Duodenal mucosa (tissue), 2 donors: ENCODE results near the gene ZEB1.

Experiments
- H3K27ac ChIP-seq: one replicate; pipeline ENCODE4 v1.7.0; 2013; ENCODE audit warnings: low read depth, low read length
- H3K27me3 ChIP-seq, 2 donors: one replicate each; pipeline ENCODE4 v1.7.0; 2013; ENCODE audit warnings: low read length in 2 of 2, control low read depth in 1 of 2; ENCODE audit not compliant: insufficient read depth in 2 of 2, control insufficient read depth in 1 of 2
- H3K36me3 ChIP-seq, 2 donors: one replicate each; pipeline ENCODE4 v1.7.0; 2013; ENCODE audit warnings: low read length in 2 of 2, control low read depth in 1 of 2; ENCODE audit not compliant: insufficient read depth in 2 of 2, control insufficient read depth in 1 of 2
- H3K4me1 ChIP-seq, 2 donors: one replicate each; pipeline ENCODE4 v1.7.0; 2013; ENCODE audit warnings: low read length in 2 of 2, control low read depth in 1 of 2; ENCODE audit not compliant: insufficient read depth in 2 of 2, control insufficient read depth in 1 of 2
- H3K4me3 ChIP-seq, 2 donors: one replicate each; pipeline ENCODE4 v1.7.0; 2013; ENCODE audit warnings: low read length in 2 of 2, low read depth in 1 of 2
- H3K9ac ChIP-seq, 2 donors: one replicate each; pipeline ENCODE4 v1.7.0; 2013; ENCODE audit warnings: low read length in 2 of 2, low read depth in 1 of 2
- H3K9me3 ChIP-seq, 2 donors: one replicate each; pipeline ENCODE4 v1.7.0; 2013; ENCODE audit warnings: low read length in 2 of 2, control low read depth in 1 of 2; ENCODE audit not compliant: control insufficient read depth in 1 of 2

The ZEB1 gene

DNA sequence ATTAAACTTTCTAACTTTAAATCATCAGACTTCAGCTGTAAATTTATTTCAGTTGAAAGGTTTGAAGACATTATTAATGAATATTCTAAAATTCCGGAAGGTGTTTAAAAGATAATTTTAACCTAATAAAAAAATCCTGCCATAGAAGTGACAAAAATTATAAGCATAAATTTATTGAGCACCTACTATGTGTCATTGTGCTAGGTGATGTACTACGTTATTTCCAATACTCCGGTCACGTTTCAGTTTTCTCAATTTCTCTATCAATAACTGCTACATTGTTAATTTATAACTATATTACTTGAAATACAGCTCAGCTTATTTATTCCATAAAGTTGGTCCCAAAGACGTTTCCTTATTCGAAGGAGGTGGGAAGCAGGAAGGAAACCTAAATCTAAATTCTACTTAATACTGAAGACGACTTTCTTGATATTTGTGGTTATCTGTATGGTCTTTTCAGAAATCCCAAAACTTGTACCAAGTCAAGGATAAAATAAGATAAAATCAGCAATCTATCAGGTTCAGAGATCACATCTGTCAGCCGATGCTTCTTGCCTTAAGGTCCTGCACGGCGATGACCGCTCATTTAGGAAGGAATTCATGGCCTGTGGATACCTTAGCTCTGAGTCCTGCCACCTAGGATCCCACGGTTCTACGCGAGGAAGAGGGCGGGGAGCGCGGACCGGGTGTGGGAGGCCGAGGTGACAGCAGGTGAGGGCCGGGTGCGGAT lies 1.2 kb upstream of the ZEB1 start:
- H3K9ac ChIP-seq, result peak overlapping the region; percentile 70 to 80

DNA sequence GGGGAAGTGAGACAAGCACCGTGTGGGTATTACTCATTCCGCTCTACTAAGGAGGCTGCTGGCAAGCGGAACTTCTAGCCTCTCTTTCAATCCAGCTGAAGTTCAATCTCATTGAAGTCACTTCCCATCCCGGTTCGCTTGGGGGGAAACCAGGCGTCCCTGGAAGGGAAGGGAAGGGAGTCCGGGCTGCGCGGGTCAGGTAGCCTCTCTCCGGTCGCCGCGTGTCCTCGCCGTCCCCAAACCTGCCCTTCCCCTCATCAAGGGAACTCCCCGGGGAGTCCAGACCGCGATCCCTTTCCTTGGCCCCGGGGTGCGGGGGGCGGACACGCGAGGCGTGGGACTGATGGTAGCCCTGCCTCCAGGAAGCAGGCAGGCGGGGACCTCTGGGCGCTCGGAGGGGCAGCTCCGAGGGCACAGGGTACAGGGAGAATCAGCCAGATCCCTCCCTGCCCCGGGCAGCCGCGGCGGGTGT lies 598 bp upstream of the ZEB1 start:
- Histone ChIP-seq H3K9ac (peak overlapping the region; percentile 70 to 80), H3K9me3 (no peaks in the 10 kb centered on the region), H3K36me3 (no peaks in the 10 kb centered on the region), H3K4me3 (peak overlapping the region; percentile 90 to 91), H3K27me3 (peaks cover 10 to 12% of the 10 kb centered on the region in 2 donors), H3K4me1 (peaks cover 0 to 6% of the 10 kb centered on the region in 2 donors), H3K27ac (peak overlapping the region; percentile 88)

More for the DNA sequence above, 1.2 kb upstream of the ZEB1 start:
- H3K9me3 ChIP-seq, result no peaks in the 10 kb centered on the region
- H3K4me1 ChIP-seq, result peaks cover 0 to 6% of the 10 kb centered on the region in 2 donors
- no peaks in the 10 kb centered on the region for H3K36me3 ChIP-seq
- peaks cover 10 to 12% of the 10 kb centered on the region in 2 donors for H3K27me3 ChIP-seq
- H3K4me3 ChIP-seq, result peak overlapping the region; percentile 90 to 91
- H3K27ac ChIP-seq, result peak overlapping the region; percentile 39

DNA sequence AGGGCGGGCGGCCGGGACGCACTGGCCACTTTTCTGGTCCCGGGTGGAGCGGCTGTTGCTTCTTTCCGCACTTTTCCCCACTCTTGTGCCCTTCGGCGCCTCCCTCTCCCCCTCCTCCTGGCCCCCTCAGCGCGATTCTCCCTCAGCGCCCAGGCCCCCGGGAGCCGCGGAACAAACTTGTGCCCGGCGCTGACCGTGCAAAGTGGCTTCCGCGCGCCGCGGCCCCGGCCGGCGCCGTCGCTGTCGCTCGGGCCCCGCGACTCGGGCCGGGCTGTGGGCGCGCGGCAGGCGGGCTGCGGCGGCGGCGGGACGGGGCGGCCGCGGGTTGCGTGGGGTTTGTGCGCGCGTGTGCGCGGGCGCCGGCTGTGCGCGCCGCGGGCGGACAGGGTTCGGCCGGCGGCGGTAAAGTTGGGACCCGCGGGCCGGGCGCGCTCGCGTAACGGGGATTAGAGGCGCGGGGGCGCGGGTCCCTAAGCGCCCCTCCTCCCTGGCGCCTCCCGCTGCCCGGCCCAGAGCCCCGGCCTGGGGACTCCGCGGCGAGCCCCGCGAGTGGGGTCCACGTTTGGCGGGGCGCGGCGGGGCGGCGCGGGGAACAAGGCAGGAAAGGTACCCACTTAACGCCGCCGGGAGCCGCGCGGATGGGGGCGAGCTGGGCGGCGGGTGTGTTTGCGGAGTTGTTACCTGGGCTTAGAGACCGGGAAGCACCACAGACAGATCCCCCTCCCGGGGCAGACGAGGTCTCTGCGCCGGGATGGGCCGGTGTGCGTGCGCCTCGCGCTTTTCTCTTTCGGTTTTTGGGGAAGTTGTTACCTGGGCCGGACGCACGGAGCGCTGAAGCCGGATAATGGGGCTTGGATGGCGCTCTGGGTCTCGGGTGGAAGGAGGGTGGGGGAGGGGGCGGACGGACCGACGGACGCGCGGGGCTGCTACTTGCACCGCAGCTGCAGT lies 860 bp downstream of the ZEB1 start:
- H3K36me3 ChIP-seq, result no peaks in the 10 kb centered on the region
- H3K9me3 ChIP-seq, result no peaks in the 10 kb centered on the region
- peak overlapping the region; percentile 83 for H3K27ac ChIP-seq
- peaks cover 0 to 6% of the 10 kb centered on the region in 2 donors for H3K4me1 ChIP-seq
- peaks cover 10 to 12% of the 10 kb centered on the region in 2 donors for H3K27me3 ChIP-seq
- peak overlapping the region; percentile 90 to 91 for H3K4me3 ChIP-seq
- H3K9ac ChIP-seq, result peak overlapping the region; percentile 34 to 80

DNA sequence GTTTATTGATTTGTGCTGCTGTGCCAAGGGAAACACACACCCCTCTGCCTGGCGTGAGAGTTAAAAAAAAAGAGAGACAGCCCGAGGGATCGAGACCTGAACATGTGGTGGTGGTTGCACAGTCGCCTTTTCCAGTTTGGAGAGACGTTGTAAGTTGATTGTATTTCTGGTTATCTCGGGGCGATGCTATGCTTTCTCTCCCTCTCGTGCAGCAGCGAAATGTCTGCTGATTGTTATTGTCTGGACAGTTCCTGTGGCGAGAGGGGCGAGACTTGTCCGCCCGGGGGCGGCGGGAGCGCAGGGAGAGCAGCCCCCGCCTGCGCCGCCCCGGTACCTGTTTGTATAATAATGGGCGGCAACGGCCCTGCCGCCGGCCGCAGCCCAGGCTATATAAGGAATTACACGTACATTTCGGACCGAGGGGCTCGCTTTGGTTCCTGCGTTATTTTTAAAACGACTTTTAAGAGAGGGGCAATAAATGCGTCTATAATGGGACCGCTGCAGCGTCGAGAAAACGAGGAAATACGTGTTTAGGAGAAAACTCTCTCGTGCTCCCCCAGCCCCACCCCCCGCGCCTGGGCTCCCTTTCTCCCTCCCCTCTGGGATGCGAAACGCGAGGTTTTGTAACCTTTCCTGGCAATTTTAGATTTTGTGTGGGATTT lies 1.7 kb downstream of the ZEB1 start:
- Histone ChIP-seq H3K27me3 (peaks cover 10 to 12% of the 10 kb centered on the region in 2 donors), H3K4me3 (peak overlapping the region; percentile 60 to 71), H3K36me3 (no peaks in the 10 kb centered on the region), H3K4me1 (peaks cover 0 to 6% of the 10 kb centered on the region in 2 donors), H3K9me3 (no peaks in the 10 kb centered on the region), H3K9ac (peak overlapping the region; percentile 2 to 63), H3K27ac (peak overlapping the region; percentile 68)

DNA sequence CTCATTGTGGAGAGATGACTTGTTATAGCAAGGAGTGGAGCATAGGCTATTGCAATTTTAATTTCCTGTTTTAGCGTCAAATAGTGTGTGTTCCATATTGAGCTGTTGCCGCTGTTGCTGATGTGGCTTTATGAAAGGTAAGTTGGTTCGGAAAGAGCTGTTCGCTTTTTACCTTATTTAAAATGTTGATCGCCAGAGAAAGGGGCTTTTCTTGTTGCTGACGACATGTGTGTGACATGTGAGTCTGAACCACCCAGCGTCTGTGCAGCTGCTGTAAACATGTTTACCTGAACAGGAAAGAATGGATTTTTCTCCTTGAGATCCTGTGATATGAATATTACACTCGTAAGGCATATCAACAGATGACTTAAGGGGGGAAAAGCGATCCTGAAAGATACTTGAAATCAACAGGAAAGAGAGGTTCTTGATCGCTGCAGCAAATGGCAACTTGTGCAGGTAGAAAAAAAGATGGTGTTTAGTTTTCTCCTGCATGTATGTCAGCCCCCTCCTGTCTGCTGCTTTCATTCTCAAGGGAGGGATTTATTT lies 2.5 kb downstream of the ZEB1 start:
- peaks cover 0 to 6% of the 10 kb centered on the region in 2 donors for H3K4me1 ChIP-seq
- H3K27ac ChIP-seq, result no peak overlapping the region
- peak overlapping the region in 1 of 2 donors; percentile 63 for H3K9ac ChIP-seq
- peaks cover 10 to 12% of the 10 kb centered on the region in 2 donors for H3K27me3 ChIP-seq
- H3K9me3 ChIP-seq, result no peaks in the 10 kb centered on the region
- H3K4me3 ChIP-seq, result peak overlapping the region; percentile 60 to 71
- no peaks in the 10 kb centered on the region for H3K36me3 ChIP-seq

DNA sequence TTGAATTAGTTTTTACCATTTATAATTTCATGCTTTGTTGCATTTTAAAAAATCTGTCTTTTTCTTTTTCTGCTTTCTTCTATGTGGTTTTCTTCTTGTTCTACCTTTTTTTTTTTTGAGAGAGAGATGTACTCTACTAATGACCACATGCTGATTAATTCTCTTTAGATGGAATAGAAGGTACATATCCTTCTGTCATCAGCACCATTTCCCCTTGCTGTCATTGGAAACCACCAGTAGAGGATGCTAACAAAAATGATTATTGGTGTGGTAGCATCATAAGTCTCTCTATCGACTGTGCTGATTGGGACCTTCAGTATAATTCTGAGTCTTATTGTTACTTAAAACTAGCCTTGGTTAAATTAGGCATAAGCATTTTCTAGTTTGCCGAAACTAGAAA lies 3.6 kb downstream of the ZEB1 start:
- H3K4me1 ChIP-seq, result peaks cover 0 to 6% of the 10 kb centered on the region in 2 donors
- no peaks in the 10 kb centered on the region for H3K36me3 ChIP-seq
- H3K4me3 ChIP-seq, result no peak overlapping the region
- H3K9ac ChIP-seq, result no peak overlapping the region
- H3K27ac ChIP-seq, result no peak overlapping the region
- H3K9me3 ChIP-seq, result no peaks in the 10 kb centered on the region
- H3K27me3 ChIP-seq, result peaks cover 10 to 12% of the 10 kb centered on the region in 2 donors

DNA sequence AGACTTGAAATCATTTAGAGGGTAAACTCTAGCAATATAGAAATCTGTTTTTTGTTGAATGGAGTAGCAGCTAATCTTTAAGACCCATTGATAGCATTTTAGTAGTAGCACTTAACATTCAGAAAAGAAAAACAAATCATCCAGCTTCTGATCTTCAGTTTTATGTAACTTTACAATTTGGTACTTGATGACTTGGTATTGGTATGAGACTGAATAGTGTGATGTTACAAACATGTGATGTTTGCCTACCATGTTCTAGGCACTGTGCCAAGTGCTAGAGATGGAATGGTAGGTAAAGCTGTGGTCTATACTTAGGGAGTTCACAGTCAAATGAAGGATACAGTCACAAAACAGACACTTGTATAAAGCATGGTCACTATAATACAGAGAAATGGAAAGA lies 21.3 kb downstream of the ZEB1 start:
- Histone ChIP-seq H3K36me3 (no peaks in the 10 kb centered on the region), H3K27ac (no peak overlapping the region), H3K9ac (no peak overlapping the region), H3K4me3 (no peak overlapping the region), H3K27me3 (no peaks in the 10 kb centered on the region), H3K9me3 (no peaks in the 10 kb centered on the region), H3K4me1 (no peaks in the 10 kb centered on the region)

DNA sequence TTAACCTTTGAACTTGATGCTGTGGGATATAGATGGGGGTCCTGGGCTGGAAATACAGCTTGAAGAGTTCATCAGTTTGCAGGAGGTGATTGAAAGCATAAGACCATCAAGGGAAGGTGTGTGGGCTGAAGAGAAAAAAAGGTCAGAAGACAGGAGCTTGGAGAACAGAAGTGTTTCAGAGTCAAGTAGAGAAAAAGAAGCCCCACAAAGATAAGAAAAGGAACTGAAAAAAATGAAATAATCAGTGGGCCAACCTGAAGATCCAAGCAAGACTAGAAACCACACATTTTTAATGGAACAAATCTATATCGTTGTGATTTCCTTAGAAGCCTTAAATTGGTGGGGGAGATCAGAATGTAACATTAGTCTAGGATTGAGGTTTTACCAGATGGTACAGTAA lies 22.5 kb downstream of the ZEB1 start:
- no peak overlapping the region for H3K27ac ChIP-seq
- H3K9me3 ChIP-seq, result no peaks in the 10 kb centered on the region
- H3K9ac ChIP-seq, result no peak overlapping the region
- no peaks in the 10 kb centered on the region for H3K36me3 ChIP-seq
- H3K4me3 ChIP-seq, result no peak overlapping the region
- no peaks in the 10 kb centered on the region for H3K27me3 ChIP-seq
- no peaks in the 10 kb centered on the region for H3K4me1 ChIP-seq

DNA sequence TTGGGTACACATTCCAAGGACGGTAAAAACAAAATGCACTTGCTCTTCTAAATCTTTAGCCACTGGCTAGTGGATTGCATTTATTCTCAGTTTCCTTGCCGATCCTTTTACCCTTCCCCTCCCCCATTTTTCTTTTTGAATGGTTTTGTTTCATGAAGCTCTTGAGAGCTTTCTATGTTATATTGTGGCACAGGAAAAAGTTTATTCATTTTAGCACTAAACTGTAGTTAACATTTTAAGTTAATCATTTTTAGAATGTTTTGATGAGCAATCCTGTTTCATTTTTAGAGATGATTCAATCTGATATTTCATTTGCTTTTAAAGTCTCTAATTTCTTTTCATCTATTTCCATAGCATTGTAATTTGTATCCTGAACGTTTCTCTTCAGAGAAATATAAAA lies 24.0 kb downstream of the ZEB1 start:
- Histone ChIP-seq H3K9me3 (no peaks in the 10 kb centered on the region), H3K4me3 (no peak overlapping the region), H3K27ac (no peak overlapping the region), H3K36me3 (no peaks in the 10 kb centered on the region), H3K27me3 (no peaks in the 10 kb centered on the region), H3K9ac (no peak overlapping the region), H3K4me1 (no peaks in the 10 kb centered on the region)
